Measurements from ENCODE around the gene EXOC6B. TPM values are rescaled to one million over a fixed set of nuclear protein-coding genes. Genes with fewer than 3 reads are reported as not detected.

Gene EXOC6B
- total RNA-seq, 1 experiment from 2014 or later, result 39.5 TPM

DNA sequence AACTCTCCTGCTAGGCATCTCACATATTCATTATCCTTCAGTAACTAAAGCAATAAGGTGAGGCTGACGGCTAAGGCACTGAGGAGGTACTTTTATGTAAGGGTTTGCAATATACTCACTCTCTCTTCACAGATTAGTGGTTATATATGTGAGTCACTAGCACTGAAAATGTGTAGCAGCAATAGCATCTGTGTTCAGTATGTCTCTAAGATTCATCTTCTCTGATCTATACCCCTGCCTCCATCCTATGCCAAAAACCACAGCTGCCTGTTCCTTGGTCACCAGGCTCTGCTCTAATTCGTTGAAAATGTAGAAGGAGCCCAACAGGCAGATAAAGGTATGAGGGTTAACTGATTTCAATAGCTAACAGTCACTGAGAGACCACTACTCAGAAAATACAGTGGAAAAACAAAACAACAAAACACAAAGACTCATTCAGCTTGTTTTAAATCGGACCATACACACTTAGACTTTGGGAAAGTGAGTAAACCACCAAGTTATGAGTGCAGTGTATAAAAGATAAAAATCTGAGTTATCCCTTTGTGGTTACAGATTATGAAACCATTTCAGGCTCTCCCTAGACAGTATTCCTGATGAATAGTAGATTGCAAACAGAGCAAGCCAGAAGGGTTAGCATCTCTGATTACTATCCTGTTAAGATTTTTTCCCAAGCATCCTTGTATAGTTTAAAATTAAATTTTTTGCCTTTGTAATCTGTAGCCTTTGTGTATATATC, 602.8 kb downstream of the EXOC6B start:
- in situ Hi-C loops (cut with HindIII; ENCODE audit: low sequenced_read_pairs), result no loop called here
- no peak for DNase-seq (ENCODE audit: low spot score)

DNA sequence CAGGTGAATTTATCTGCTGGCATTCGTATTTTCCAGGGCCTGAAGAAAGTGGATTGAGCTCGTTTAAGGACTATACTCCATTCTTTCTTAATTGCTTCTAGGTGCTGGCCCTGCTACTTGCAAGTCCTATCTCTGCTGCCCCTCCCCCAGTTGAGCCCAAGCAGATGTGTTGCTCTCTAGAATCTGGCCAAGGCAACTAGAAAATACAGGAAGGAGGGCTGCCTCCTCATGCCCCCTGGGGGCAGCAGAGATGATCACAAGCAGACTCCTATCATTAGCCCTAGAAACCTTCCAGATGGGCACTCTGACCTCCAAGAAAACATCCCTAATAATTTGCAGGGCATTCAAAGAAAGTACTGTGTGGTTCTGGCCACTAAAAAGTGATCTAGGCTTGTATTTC, 605.7 kb downstream of the EXOC6B start:
- in situ Hi-C loops (cut with HindIII; ENCODE audit: low sequenced_read_pairs), result no loop called here

DNA sequence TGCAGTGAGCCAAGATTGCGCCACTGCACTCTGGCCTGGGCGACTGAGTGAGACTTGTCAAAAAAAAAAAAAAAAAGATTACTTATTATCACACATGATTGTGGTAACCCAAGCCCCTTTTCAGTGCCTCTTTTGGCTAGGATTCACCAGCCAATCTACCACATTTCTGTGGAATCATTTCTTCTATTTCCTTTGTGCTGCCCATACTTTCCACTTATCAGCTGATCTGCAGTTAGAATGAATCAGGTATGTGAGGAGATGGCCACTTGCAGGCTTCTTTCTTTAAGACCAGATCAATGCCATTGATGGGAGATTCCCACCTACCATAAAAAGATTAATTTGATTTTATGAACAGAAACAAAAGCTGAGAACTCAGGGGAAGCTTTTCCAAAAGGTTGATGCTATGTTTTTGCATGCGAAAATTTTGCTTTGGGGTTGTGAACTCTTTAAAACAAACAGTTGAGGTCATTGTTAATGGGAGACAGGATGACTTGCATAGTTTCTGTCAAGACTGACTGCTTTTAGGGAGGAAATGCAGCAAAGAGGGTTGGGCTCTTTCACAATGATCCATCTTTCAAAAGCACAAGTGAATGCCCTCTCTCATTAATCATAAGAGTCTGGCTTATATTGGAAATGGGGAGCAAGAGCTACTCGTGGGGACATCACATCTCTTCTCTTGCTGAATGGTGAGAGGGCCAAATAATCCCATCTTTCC, 611.2 kb downstream of the EXOC6B start:
- DNase-seq (ENCODE audit: low spot score), result no peak
- in situ Hi-C loops (cut with HindIII; ENCODE audit: low sequenced_read_pairs), result no loop called here

More for the DNA sequence above, 605.7 kb downstream of the EXOC6B start:
- no peak for DNase-seq (ENCODE audit: low spot score)

DNA sequence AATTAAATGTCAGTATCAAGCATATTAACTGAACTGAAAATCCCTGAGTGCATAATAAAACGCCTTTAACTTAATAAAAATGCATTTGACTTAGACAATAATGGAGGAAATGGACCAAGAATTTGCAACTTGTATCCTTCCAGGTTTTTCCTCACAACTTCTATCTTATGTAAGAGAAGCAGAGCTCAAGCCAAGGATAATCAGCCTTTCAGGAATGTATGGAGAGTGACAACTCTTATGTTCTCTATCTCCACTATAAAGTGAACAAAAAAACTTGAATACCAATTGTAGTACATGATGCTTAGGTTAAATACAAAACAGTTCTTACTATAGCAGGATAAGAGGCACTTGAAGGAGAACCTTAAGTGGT, 613.4 kb downstream of the EXOC6B start:
- in situ Hi-C loops (cut with HindIII; ENCODE audit: low sequenced_read_pairs), result no loop called here
- no peak for DNase-seq (ENCODE audit: low spot score)

DNA sequence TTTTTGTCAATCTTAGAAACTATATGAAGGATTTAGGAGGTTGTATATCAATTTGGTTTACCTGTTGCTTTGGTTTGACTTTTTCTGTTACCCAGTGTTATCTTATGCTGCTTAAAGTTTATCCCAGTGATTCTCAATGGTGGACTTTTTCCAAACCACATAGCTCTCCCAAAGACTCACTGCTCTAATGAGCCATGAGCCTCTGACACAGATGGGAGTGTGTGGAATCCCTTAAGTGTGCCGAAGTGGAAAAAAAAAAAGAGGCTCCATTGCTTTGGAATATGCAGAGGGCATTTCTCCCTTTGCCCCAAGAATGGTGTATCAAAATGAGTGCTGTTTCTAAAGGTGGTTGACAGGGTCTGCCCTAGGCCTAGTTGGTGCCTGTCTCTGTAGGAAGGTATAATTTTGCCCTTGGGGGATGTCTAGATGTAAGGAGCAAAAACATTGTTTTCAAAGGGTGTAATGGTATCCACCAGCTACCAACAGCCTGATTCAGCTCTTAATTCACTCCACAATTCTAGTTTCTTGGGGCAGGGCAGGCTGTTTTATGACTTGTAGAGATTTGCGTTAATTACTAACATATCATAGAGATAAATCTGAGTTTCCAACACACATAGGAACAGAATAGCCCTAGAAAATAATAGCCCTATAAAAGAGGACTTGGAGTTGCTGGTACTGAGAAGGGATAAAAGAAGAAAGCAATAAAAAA, 613.9 kb downstream of the EXOC6B start:
- no peak for DNase-seq (ENCODE audit: low spot score)
- in situ Hi-C loops (cut with HindIII; ENCODE audit: low sequenced_read_pairs), result no loop called here

DNA sequence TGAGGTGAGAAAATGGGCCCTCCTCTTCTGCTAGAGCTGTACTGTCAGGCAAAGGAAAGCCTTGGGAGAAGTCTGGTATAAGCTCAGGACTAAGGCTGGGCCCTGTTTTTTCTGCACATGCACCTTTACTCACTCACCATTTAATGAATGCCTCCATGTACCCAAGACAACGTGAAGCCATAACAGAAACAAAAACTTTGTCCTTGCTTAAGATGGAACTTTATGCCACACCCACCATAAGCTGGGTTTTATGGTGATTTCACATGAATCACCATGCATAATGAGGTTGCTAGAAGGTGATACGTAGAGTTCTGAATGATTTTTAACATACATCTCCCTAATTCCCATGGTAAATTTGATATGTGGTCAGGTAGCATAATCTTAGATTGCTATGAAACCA, 614.5 kb downstream of the EXOC6B start:
- DNase-seq (ENCODE audit: low spot score), result no peak

DNA sequence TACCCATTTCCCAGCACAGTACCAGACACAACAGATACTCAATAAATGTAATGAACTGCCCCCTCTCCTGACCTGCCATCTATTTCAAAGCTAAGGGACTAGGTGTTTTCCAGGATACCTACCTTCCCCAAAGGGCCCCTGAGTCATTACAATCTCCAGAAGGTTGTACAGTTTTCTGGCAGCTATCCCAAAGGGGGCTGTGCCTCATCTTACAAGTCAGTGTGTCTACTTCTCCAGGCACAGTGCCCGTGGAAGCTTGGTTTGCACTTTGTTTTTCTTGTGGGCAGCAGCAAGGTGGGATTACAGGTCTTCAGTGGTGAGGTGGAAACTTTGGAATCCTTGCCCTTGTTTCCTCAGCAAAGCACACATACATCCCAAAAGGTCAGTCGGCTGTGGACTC, 615.4 kb downstream of the EXOC6B start:
- no peak for DNase-seq (ENCODE audit: low spot score)
- in situ Hi-C loops (cut with HindIII; ENCODE audit: low sequenced_read_pairs), result no loop called here

More for the DNA sequence above, 614.5 kb downstream of the EXOC6B start:
- in situ Hi-C loops (cut with HindIII; ENCODE audit: low sequenced_read_pairs), result no loop called here

DNA sequence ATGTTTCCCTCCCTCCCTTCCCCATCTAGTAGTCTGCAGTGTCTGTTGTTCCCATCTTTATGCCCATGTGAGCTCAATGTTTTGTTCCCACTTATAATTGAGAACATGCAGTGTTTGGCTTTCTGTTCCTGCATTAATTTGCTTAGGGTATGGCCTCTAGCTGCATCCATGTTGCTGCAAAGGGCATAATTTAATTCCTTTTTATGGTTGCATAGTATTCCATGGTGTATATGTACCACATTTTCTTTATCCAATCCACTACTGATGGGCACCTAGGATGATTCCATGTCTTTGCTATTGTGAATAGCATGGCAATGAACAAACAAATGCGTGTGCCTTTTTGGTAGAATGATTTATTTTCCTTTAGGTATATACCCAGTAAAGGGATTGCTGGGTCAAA, 617.6 kb downstream of the EXOC6B start:
- in situ Hi-C loops (cut with HindIII; ENCODE audit: low sequenced_read_pairs), result no loop called here
- no peak for DNase-seq (ENCODE audit: low spot score)

DNA sequence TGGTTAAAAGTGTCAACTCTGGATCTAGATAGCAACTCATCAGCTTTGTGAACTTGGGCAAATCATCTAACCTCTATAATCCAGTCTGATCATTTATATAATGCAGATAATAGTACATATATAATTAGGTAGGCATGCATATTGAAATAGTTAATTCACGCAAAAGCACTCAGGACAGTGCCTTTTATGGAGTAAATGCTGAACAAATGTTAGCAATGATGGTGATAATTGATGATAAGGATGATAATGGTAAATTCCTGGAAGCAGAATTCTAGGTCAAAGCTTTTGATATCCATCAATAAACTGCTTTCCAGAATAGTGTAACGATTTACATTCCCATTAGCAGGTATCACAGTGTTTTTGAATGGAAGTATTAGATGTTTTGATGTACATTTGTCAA, 618.5 kb downstream of the EXOC6B start:
- in situ Hi-C loops (cut with HindIII; ENCODE audit: low sequenced_read_pairs), result no loop called here

DNA sequence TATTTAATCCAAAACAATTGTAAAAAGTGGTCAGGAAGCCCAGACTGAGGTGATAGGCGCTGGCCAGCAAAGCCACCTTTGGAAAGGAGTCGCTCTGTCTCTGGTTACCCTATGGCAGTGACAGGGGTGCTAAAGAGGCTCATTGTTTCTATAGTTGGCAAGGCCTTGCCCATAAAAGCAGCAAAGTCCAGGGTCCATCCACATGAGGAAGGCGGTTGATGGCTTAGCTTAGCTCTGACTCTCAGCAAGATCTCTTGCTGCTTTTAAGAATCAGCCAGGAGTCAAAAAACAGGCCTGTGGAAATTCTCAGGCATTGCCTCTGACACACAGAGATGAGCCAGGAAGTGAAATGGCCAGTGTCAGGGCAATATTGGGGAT, 620.3 kb downstream of the EXOC6B start:
- in situ Hi-C loops (cut with HindIII; ENCODE audit: low sequenced_read_pairs), result no loop called here
- no peak for DNase-seq (ENCODE audit: low spot score)

More for the DNA sequence above, 618.5 kb downstream of the EXOC6B start:
- DNase-seq (ENCODE audit: low spot score), result no peak

DNA sequence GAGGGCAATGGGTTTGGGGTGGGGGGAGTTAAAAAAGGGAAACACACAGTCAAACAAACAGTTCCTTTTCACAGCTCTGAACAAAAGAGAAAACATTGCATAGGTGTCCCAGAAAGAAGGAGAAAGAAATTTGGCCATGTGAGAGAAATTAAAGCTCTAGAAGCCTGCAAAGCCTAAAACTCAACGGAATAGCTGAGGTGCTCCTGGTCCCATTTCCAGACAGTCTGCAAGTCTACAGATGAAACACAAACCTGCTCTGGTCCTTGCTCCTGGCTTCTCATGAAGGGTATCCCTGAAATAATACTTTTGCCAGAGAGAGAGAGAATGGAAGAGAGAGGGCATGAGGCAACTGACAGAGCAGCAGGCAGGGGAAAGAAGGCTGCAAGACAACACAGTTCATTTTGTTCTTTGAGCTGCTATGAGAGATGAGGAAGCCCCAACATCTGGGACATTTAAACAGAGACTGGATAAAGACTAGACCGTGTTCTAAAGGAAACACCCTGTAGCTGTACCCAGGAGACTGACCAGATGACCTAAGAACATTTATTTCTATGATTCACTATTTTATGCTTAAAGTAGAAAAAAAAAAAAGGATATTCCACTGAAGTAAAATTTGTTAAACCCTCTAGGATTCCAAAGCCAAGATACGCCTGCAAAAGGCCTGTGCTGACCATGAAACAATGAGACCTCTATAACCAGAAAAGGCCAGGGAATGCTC, 620.9 kb downstream of the EXOC6B start:
- in situ Hi-C loops (cut with HindIII; ENCODE audit: low sequenced_read_pairs), result no loop called here
- DNase-seq (ENCODE audit: low spot score), result no peak

DNA sequence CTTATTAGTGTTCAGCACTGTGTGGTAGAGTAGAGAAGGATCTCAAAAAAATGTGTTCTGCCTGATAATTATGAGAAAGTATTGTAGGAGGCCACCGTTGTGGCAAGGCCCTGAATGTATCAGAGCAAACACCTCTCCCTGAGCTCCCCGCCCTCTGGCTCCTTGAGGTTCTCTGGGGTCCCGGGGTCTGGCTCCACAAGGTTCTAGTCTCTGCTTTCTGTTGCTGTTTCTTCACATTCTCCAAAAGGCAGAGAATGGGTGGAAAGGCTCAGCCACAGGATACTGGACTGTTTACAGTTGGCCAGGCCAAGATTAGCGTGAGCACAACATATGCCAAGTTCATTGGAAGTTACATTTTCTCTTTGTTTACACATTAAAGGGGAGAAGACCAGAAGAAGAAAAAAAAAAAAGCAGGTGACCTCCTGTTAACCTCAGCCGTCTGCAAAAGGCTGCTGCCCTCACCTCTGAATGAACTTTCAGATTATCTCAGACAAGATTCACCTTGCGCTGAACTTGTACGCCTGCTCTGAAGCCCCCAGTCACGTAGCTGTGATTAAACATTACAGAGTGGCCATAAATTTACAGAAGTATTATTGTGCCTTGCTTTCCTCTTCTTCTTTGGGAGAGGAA, 621.6 kb downstream of the EXOC6B start:
- no peak for DNase-seq (ENCODE audit: low spot score)
- in situ Hi-C loops (cut with HindIII; ENCODE audit: low sequenced_read_pairs), result no loop called here

DNA sequence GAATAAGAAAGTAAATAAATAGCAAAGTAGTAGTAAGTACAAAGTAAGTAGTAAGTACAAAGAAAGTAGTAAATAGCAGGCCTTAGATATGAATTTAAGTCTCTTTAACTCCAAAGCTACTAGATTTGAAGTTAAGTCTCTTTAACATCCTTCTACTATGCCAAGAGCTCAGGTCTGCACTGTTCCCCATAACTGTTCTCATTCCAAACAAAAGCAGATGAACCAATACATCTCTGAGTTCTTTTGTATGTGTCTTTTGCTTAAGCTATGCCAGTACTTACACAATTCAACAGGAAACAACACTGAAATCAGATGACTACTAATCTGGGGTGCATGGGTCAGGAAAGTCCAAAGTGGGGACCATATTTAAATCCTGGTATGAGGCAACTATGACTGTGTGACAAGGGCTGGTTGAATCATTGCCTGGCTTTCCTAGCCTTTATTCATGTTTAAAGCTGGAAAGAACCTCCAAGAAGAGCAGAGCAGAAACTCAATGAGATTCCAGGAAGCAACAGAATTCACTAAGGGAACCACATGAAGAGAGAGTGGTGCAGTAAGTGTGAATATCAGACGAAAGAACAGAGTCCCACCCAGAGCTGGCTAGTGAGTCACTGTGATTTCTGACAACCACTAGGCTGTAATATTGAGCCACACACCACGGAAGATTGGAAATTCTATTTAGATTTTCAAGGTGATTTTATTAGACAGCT, 627.1 kb downstream of the EXOC6B start:
- no peak for DNase-seq (ENCODE audit: low spot score)

DNA sequence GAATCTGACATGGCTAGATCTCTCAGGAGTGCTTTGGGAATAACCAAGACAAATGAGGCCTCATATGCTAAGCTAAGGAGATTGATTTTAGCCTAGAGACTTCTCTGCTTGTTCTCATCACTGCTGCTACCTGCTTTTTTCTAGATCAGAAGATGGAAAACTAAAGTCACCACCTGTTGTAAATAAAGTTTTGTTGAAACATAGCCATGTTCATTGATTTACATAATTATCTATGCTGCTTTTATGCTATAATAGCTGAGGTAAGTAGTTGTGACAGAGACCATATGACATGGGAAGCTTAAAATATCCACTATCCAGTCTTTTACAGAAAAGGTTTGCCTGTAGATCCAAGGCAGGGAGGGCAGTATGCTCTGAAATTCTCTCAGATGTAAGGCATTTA, 632.1 kb downstream of the EXOC6B start:
- DNase-seq (ENCODE audit: low spot score), result no peak
- in situ Hi-C loops (cut with HindIII; ENCODE audit: low sequenced_read_pairs), result no loop called here

More for the DNA sequence above, 627.1 kb downstream of the EXOC6B start:
- in situ Hi-C loops (cut with HindIII; ENCODE audit: low sequenced_read_pairs), result no loop called here

DNA sequence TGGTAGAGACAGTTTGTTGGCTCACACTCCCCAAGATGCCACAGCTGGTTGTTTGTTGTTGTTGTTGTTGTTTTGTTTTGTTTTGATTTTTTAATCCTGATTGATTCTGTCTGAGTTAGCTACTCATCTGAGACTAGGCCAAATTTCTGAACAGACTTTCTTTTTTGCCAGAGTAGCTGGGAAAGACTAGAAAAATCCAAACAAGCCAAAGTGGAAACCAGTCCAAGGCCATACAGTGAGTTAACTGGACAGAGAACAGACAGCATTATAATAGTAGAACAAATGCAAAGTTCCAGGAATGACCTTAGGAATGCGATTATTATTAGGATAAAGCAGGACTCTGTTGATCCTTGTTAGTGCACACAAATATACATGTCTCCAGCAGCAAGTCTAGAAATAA, 634.4 kb downstream of the EXOC6B start:
- in situ Hi-C loops (cut with HindIII; ENCODE audit: low sequenced_read_pairs), result no loop called here
- no peak for DNase-seq (ENCODE audit: low spot score)

DNA sequence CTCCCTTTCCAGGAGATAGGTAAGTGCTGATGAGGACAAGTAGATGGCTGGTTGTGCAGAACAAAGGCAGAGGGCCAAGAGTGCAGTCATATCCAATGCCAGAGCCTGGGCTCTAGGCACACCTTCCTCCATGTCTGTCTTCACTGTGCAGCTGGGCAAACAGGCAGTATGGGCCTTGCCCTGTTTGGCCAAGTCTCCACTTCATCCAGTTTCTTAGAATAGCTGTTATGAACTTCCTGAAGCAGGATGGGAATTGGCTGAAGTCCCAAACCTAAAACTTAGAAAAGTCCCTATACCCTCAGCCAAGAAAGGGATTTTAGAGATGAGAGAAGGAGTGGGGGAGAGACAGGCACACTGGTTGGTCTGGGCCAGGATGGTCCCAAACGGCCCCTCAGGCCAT, 640.6 kb downstream of the EXOC6B start:
- in situ Hi-C loops (cut with HindIII; ENCODE audit: low sequenced_read_pairs), result no loop called here

DNA sequence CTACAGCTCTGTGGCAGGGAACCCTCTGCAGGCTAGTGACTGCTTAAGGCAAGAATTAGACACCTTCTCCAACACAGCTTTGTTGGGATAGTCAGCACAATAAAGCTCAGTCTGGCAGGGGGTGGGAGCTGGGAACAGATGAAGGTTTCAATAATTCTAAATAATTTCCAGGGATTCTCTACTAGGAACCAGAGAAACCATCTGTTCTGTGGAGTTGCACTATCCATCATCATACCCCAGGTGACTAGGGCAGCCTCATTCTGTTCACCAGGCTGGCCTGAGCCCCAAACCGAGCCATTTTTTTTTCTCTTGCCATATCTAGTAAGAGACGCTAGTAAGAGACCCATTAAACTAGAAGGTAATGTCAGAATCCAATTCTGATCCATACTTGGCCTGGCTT, 642.4 kb downstream of the EXOC6B start:
- peak; percentile 63 for DNase-seq (ENCODE audit: low spot score)
- in situ Hi-C loops (cut with HindIII; ENCODE audit: low sequenced_read_pairs), result no loop called here

More for the DNA sequence above, 640.6 kb downstream of the EXOC6B start:
- DNase-seq (ENCODE audit: low spot score), result no peak

DNA sequence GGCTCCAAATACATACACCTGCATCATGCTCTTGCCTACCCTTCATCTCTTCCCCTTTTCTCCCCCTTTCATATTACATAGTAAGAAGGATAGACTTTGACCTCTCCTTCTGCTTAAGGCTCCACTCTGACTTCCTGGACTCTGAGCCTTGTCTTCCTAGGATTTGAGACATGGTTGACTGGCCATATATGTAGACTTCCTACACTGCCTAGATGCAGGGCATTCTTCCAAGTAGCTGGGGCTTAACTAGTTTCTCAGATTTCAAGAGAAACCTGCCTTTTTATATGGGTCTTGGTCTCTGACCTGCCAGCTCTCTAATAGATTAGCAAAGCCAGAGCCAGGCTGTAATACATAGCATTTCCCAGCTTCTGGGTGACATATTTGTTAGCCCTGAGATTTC, 642.8 kb downstream of the EXOC6B start:
- DNase-seq (ENCODE audit: low spot score), result no peak
- in situ Hi-C loops (cut with HindIII; ENCODE audit: low sequenced_read_pairs), result no loop called here

DNA sequence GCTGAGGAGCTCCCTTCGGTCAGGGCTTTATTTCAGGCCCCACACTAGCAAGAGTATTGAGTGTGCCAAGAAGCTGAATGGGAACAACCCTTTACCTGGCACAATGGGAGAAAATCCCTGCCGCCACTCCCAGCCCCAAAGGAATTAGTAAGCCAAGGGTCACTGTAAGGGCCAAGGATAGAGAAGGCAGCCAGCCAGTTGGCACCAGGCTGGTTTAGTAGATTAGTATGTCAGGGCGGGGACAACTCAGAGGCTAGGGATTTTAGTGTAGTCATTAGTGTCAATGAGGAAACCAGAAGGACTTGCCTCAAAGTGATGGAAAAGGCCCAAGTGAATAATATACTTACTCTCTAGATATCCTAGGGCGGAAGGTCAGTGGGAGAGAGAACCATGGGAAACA, 643.3 kb downstream of the EXOC6B start:
- in situ Hi-C loops (cut with HindIII; ENCODE audit: low sequenced_read_pairs), result no loop called here
- no peak for DNase-seq (ENCODE audit: low spot score)

All from G401 (cell line).